Fibroblast of pulmonary artery (primary cell): ENCODE results near the gene PTPRN2.

Experiments used
- DNase-seq: peaks from one replicate; pipeline ENCODE4 v3.0.0-alpha.2; 2010; ENCODE audit warnings: low read depth
- H3K4me3 ChIP-seq: replicated peaks from 2 replicates; pipeline ENCODE4 v1.5.1; 2011; ENCODE audit warnings: low read depth, mild to moderate bottlenecking, control low read depth, low read length, moderate library complexity
- CTCF ChIP-seq: IDR thresholded peaks from 2 replicates; pipeline ENCODE4 v1.5.1; 2011; ENCODE audit warnings: mild to moderate bottlenecking, control low read depth, low read length, inconsistent platforms; ENCODE audit errors: missing control alignments

Gene PTPRN2

GRCh38 chr7:158532093-158532627, 55.5 kb downstream of the PTPRN2 start:
- no peak for DNase-seq
- TF ChIP-seq CTCF = no peak
- no peak overlapping the region for H3K4me3 ChIP-seq

GRCh38 chr7:158531661-158532060, 56.0 kb downstream of the PTPRN2 start:
- no peak for DNase-seq
- no peak for TF ChIP-seq CTCF
- H3K4me3 ChIP-seq = no peak overlapping the region

- DNase-seq = no peak
- H3K4me3 ChIP-seq = no peak overlapping the region
- TF ChIP-seq CTCF = no peak
Observed at GRCh38 chr7:158530800-158531609, 56.6 kb downstream of the PTPRN2 start.

GRCh38 chr7:158529181-158530096, 58.2 kb downstream of the PTPRN2 start:
- H3K4me3 ChIP-seq = no peak overlapping the region
- TF ChIP-seq CTCF = no peak
- DNase-seq = no peak

- no peak for TF ChIP-seq CTCF
- no peak overlapping the region for H3K4me3 ChIP-seq
- no peak for DNase-seq
Observed at GRCh38 chr7:158527915-158528502, 59.6 kb downstream of the PTPRN2 start.

- no peak for DNase-seq
- no peak for TF ChIP-seq CTCF
- no peak overlapping the region for H3K4me3 ChIP-seq
Observed at GRCh38 chr7:158527495-158527894, 60.1 kb downstream of the PTPRN2 start.
